Chondrocyte (in vitro differentiated cells): ENCODE data around the gene RALGPS2. TPM values are rescaled to one million over a fixed set of nuclear protein-coding genes. Genes with fewer than 3 reads are reported as not detected.

Experiments used
- DNase-seq: peaks from one replicate; pipeline ENCODE4 v3.0.0; 2021; ENCODE audit warnings: mixed read lengths, low spot score
- H3K27ac Mint-ChIP-seq: one replicate; pipeline ENCODE4 v1.8.0; 2021; ENCODE audit warnings: mild to moderate bottlenecking, moderate library complexity, mixed read lengths; ENCODE audit not compliant: unreplicated experiment
- H3K27me3 Mint-ChIP-seq: 2 replicates; pipeline ENCODE4 v1.8.0; 2021; ENCODE audit warnings: low read depth, mixed read lengths
- H3K36me3 Mint-ChIP-seq: 2 replicates; pipeline ENCODE4 v1.8.0; 2021; ENCODE audit warnings: low read depth, mixed read lengths
- H3K4me1 Mint-ChIP-seq: 2 replicates; pipeline ENCODE4 v1.8.0; 2021; ENCODE audit warnings: low read depth, mild to moderate bottlenecking, mixed read lengths
- H3K4me3 Mint-ChIP-seq: one replicate; pipeline ENCODE4 v1.8.0; 2021; ENCODE audit warnings: mild to moderate bottlenecking, moderate library complexity, mixed read lengths; ENCODE audit not compliant: unreplicated experiment
- H3K9me3 Mint-ChIP-seq: 2 replicates; pipeline ENCODE4 v1.8.0; 2021; ENCODE audit warnings: low read depth, mixed read lengths
- total RNA-seq: library from RNA; stranded (reverse); gene quantifications from 3 replicates; pipeline ENCODE4 v1.2.1, GENCODE V29; 2021
- TF ChIP-seq, protein P1 (sequence below): fragments of 200-600 bp; sonication (generic); IDR thresholded peaks from 2 replicates; pipeline ENCODE4 v1.5.0; 2021; ENCODE audit warnings: antibody characterized with exemption, mild to moderate bottlenecking, moderate library complexity

RALGPS2 gene
- total RNA-seq, 1 donor from 2014 or later: 10.0 TPM

GRCh38 chr1:178938101-178938958 lies 213.3 kb downstream of the RALGPS2 start:
- Mint-ChIP-seq H3K27me3 (no peaks in the 10 kb centered on the region), H3K36me3 (no peaks in the 10 kb centered on the region), H3K9me3 (no peaks in the 10 kb centered on the region), H3K4me1 (peaks cover 30% of the 10 kb centered on the region), H3K4me3 (no peak overlapping the region), H3K27ac (no peak overlapping the region)
- DNase-seq: no peak
- TF ChIP-seq, protein P1, sequence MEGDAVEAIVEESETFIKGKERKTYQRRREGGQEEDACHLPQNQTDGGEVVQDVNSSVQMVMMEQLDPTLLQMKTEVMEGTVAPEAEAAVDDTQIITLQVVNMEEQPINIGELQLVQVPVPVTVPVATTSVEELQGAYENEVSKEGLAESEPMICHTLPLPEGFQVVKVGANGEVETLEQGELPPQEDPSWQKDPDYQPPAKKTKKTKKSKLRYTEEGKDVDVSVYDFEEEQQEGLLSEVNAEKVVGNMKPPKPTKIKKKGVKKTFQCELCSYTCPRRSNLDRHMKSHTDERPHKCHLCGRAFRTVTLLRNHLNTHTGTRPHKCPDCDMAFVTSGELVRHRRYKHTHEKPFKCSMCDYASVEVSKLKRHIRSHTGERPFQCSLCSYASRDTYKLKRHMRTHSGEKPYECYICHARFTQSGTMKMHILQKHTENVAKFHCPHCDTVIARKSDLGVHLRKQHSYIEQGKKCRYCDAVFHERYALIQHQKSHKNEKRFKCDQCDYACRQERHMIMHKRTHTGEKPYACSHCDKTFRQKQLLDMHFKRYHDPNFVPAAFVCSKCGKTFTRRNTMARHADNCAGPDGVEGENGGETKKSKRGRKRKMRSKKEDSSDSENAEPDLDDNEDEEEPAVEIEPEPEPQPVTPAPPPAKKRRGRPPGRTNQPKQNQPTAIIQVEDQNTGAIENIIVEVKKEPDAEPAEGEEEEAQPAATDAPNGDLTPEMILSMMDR: no peak

GRCh38 chr1:178938959-178939317 lies 213.9 kb downstream of the RALGPS2 start:
- no peaks in the 10 kb centered on the region for H3K27me3 Mint-ChIP-seq
- H3K36me3 Mint-ChIP-seq: no peaks in the 10 kb centered on the region
- TF ChIP-seq, protein P1: no peak
- peak overlapping the region; percentile 73 for H3K27ac Mint-ChIP-seq
- DNase-seq: no peak
- H3K4me3 Mint-ChIP-seq: no peak overlapping the region
- peaks cover 30% of the 10 kb centered on the region for H3K4me1 Mint-ChIP-seq
- H3K9me3 Mint-ChIP-seq: no peaks in the 10 kb centered on the region

DNA sequence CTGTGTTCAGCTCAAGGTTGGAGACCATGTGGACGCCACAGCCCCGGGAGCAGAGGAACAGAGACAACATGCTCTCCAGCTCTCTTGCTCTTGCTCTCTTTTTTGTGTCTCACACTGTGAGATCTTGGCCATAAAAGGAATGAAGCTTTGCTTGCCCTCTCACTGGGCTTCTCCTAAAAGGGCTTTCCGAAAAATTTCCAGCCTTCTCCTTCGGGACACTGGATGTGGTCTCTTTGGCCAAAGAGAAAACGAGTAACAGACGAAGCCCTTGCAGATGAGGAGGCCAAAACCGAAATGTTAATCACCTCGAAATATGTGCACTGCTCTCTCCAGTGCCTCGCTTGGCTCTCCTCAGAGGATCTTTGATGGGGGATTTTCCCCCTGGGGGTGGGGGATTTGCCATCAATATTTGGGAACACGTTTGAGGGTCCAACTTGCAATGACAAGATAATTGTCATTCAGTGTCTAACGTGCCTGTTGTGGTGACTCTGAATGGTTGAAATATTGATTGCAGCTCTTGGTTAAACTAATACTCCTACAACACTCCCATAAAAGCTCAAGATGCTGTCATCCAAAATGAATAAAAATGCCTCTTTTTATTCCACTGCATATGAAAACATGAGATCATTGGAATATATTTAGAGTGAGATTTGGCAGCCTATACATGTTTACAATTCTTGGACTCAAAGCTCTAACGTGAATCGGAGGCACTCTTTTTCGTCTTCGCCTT lies 214.5 kb downstream of the RALGPS2 start:
- DNase-seq: no peak
- no peak overlapping the region for H3K4me3 Mint-ChIP-seq
- peaks cover 30% of the 10 kb centered on the region for H3K4me1 Mint-ChIP-seq
- TF ChIP-seq, protein P1: no peak
- peak overlapping the region; percentile 73 for H3K27ac Mint-ChIP-seq
- no peaks in the 10 kb centered on the region for H3K9me3 Mint-ChIP-seq
- no peaks in the 10 kb centered on the region for H3K36me3 Mint-ChIP-seq
- no peaks in the 10 kb centered on the region for H3K27me3 Mint-ChIP-seq

DNA sequence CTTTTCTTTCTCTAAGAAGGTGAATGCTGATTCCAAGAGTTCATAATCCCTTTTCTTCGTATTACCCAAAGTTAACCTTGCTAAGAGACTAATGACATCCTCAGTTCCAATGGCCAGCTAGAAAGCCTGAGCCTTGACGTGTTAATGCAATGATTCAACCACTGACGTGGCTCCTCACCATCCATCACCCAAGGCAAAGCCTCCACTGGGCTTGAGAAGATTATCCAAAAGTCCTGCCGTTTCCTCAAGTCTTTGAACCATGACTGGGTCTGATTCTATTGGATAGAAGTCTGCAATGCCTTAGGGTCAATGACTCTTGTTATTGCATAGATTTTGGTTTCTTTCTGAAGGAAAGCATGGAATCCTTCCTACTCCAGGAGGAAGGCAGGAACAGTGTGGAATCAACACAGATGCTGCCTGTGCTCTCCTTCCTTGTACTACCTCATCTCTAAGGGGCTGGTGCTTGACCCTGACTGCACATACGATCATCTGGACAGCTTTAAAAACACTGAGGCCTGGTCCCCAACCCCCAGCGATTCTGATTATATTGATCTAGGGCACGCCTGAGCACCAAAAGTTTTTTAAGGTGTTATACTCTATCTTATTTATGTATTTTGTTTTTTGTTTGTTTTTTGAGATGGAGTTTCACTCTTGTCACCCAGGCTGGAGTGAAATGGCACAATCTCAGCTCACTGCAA lies 215.2 kb downstream of the RALGPS2 start:
- Mint-ChIP-seq H3K9me3 (no peaks in the 10 kb centered on the region), H3K4me3 (no peak overlapping the region), H3K36me3 (no peaks in the 10 kb centered on the region), H3K4me1 (peaks cover 30% of the 10 kb centered on the region), H3K27ac (no peak overlapping the region), H3K27me3 (no peaks in the 10 kb centered on the region)
- TF ChIP-seq, protein P1: no peak
- DNase-seq: no peak

GRCh38 chr1:178941261-178941689 lies 216.2 kb downstream of the RALGPS2 start:
- TF ChIP-seq, protein P1: no peak
- H3K4me3 Mint-ChIP-seq: no peak overlapping the region
- no peaks in the 10 kb centered on the region for H3K9me3 Mint-ChIP-seq

More at GRCh38 chr1:178941261-178941689, 216.2 kb downstream of the RALGPS2 start:
- Mint-ChIP-seq H3K36me3 (no peaks in the 10 kb centered on the region), H3K27me3 (no peaks in the 10 kb centered on the region), H3K4me1 (peaks cover 30% of the 10 kb centered on the region), H3K27ac (no peak overlapping the region)
- DNase-seq: no peak
